Measurements from ENCODE around the gene ADK.

- TF ChIP-seq CTCF (IDR thresholded peaks at IDR 0.05 in 4 of 5, conservative IDR thresholded peaks at IDR 0.05 in 1 of 5) (no peak), POLR2A (IDR thresholded peaks at IDR 0.05) (no peak)
Measured at GRCh38 chr10:74685564-74685963, 534.5 kb downstream of the ADK start.
